NCI-H1436 treated with DMSO at 0.1 percent for 48 hours (cell line): ENCODE data around the gene ANKRD11.
"Not testable (repeated sequence)": the region's sequence is repeated elsewhere in the genome, so short reads cannot be mapped to it uniquely, and the experiment has no call there.

ENCODE experiments used
- DNase-seq: peaks from one replicate; lab custom pipeline; 2025; lab: John Stamatoyannopoulos, UW

The ANKRD11 gene

GRCh38 chr16:89264800-89265550 is 225.4 kb downstream of the ANKRD11 start:
- no peak for DNase-seq

- no peak for DNase-seq
These were observed 228.4 kb downstream of the ANKRD11 start for GRCh38 chr16:89261691-89262563.

GRCh38 chr16:89259901-89260300 is 230.5 kb downstream of the ANKRD11 start:
- DNase-seq, result not testable (repeated sequence)

- no peak for DNase-seq
These were observed 232.4 kb downstream of the ANKRD11 start for GRCh38 chr16:89257757-89258465.

GRCh38 chr16:89257281-89257731 is 233.1 kb downstream of the ANKRD11 start:
- DNase-seq, result no peak

- DNase-seq, result no peak
These were observed 233.6 kb downstream of the ANKRD11 start for GRCh38 chr16:89256651-89257254.

- DNase-seq, result no peak
These were observed 236.6 kb downstream of the ANKRD11 start for GRCh38 chr16:89253548-89254287.

- no peak for DNase-seq
These were observed 242.0 kb downstream of the ANKRD11 start for GRCh38 chr16:89248196-89248982.

- DNase-seq, result not testable (repeated sequence)
These were observed 242.7 kb downstream of the ANKRD11 start for GRCh38 chr16:89247734-89248075.

- DNase-seq, result peak; percentile 25
These were observed 243.2 kb downstream of the ANKRD11 start for GRCh38 chr16:89246903-89247733.

GRCh38 chr16:89246383-89246902 is 243.9 kb downstream of the ANKRD11 start:
- DNase-seq, result no peak

GRCh38 chr16:89244754-89245153 is 245.6 kb downstream of the ANKRD11 start:
- DNase-seq, result no peak

- not testable (repeated sequence) for DNase-seq
These were observed 246.1 kb downstream of the ANKRD11 start for GRCh38 chr16:89244264-89244663.

GRCh38 chr16:89243664-89244063 is 246.7 kb downstream of the ANKRD11 start:
- no peak for DNase-seq

- DNase-seq, result no peak
These were observed 247.6 kb downstream of the ANKRD11 start for GRCh38 chr16:89242795-89243200.

GRCh38 chr16:89241187-89242007 is 249.0 kb downstream of the ANKRD11 start:
- peak; percentile 43 for DNase-seq

GRCh38 chr16:89237733-89238132 is 252.6 kb downstream of the ANKRD11 start:
- DNase-seq, result no peak
